ENCODE results near the gene RNLS. TPM values are rescaled to one million over a fixed set of nuclear protein-coding genes. Genes with fewer than 3 reads are reported as not detected.

Gene RNLS
- total RNA-seq, 1 experiment from 2014 or later, result 8.1 TPM

GRCh38 chr10:88289342-88289741 is 293.8 kb downstream of the RNLS start:
- Histone ChIP-seq H3K27me3 (replicated peaks; ENCODE audit: insufficient read depth, low read depth, low read length, poor library complexity) (no peaks in the 10 kb centered on the region), H3K9me3 (ENCODE audit: low read depth, low read length, poor library complexity, severe bottlenecking) (no peaks in the 10 kb centered on the region), H3K4me1 (ENCODE audit: insufficient read depth, low read length, poor library complexity, severe bottlenecking) (no peaks in the 10 kb centered on the region), H3K27ac (ENCODE audit: low read depth, low read length, poor library complexity, severe bottlenecking) (no peak overlapping the region), H3K36me3 (ENCODE audit: insufficient read depth, low read length, poor library complexity, severe bottlenecking) (no peaks in the 10 kb centered on the region), H3K4me3 (ENCODE audit: low read depth, low read length, poor library complexity, severe bottlenecking) (no peak overlapping the region)
- ChIA-PET CTCF (no interaction called here), POLR2A (ENCODE audit: low non-redundant PET) (no interaction called here)
- no peak for TF ChIP-seq EZH2 (IDR thresholded peaks at IDR 0.05; ENCODE audit: borderline replicate concordance, low read depth, low read length, poor library complexity, severe bottlenecking)
- no peak for TF ChIP-seq CTCF (conservative IDR thresholded peaks at IDR 0.05; ENCODE audit: low read depth, low read length)
- DNase-seq (ENCODE audit: low spot score), result no peak
- no TSS peak for BruUV-seq (replicated peaks)
- intact Hi-C loops (cut with micrococcal nuclease; ENCODE audit: unreplicated experiment), result no loop called here

GRCh38 chr10:88288320-88289059 is 294.6 kb downstream of the RNLS start:
- POLR2A ChIA-PET (ENCODE audit: low non-redundant PET), result no interaction called here
- no peak overlapping the region for H3K4me3 ChIP-seq (ENCODE audit: low read depth, low read length, poor library complexity, severe bottlenecking)
- BruUV-seq (replicated peaks), result no TSS peak
- no peaks in the 10 kb centered on the region for H3K4me1 ChIP-seq (ENCODE audit: insufficient read depth, low read length, poor library complexity, severe bottlenecking)
- DNase-seq (ENCODE audit: low spot score), result no peak
- H3K36me3 ChIP-seq (ENCODE audit: insufficient read depth, low read length, poor library complexity, severe bottlenecking), result no peaks in the 10 kb centered on the region
- TF ChIP-seq EZH2 (IDR thresholded peaks at IDR 0.05; ENCODE audit: borderline replicate concordance, low read depth, low read length, poor library complexity, severe bottlenecking), result no peak
- TF ChIP-seq CTCF (conservative IDR thresholded peaks at IDR 0.05; ENCODE audit: low read depth, low read length), result no peak
- intact Hi-C loops (cut with micrococcal nuclease; ENCODE audit: unreplicated experiment), result no loop called here
- no peaks in the 10 kb centered on the region for H3K9me3 ChIP-seq (ENCODE audit: low read depth, low read length, poor library complexity, severe bottlenecking)
- H3K27ac ChIP-seq (ENCODE audit: low read depth, low read length, poor library complexity, severe bottlenecking), result no peak overlapping the region
- no peaks in the 10 kb centered on the region for H3K27me3 ChIP-seq (replicated peaks; ENCODE audit: insufficient read depth, low read depth, low read length, poor library complexity)
- CTCF ChIA-PET, result no interaction called here

GRCh38 chr10:88286030-88286429 is 297.1 kb downstream of the RNLS start:
- CTCF ChIA-PET, result no interaction called here

More at GRCh38 chr10:88286030-88286429, 297.1 kb downstream of the RNLS start:
- Histone ChIP-seq H3K9me3 (ENCODE audit: low read depth, low read length, poor library complexity, severe bottlenecking) (no peaks in the 10 kb centered on the region), H3K27ac (ENCODE audit: low read depth, low read length, poor library complexity, severe bottlenecking) (no peak overlapping the region), H3K4me3 (ENCODE audit: low read depth, low read length, poor library complexity, severe bottlenecking) (no peak overlapping the region), H3K36me3 (ENCODE audit: insufficient read depth, low read length, poor library complexity, severe bottlenecking) (no peaks in the 10 kb centered on the region), H3K4me1 (ENCODE audit: insufficient read depth, low read length, poor library complexity, severe bottlenecking) (peaks cover 5% of the 10 kb centered on the region), H3K27me3 (replicated peaks; ENCODE audit: insufficient read depth, low read depth, low read length, poor library complexity) (no peaks in the 10 kb centered on the region)
- no peak for TF ChIP-seq CTCF (conservative IDR thresholded peaks at IDR 0.05; ENCODE audit: low read depth, low read length)
- TF ChIP-seq EZH2 (IDR thresholded peaks at IDR 0.05; ENCODE audit: borderline replicate concordance, low read depth, low read length, poor library complexity, severe bottlenecking), result no peak
- POLR2A ChIA-PET (ENCODE audit: low non-redundant PET), result no interaction called here
- BruUV-seq (replicated peaks), result no TSS peak
- intact Hi-C loops (cut with micrococcal nuclease; ENCODE audit: unreplicated experiment), result no loop called here
- no peak for DNase-seq (ENCODE audit: low spot score)

All from A673 (cell line).